ENCODE results near the gene FAM114A1.

The FAM114A1 gene

GRCh38 chr4:38856524-38857337, 10.9 kb upstream of the FAM114A1 start, which contains the start of gene TLR6:
TSS of gene TLR6 (minus strand) at chr4:38856817. CDS start at chr4:38829473, 27,344 bp downstream.
- in situ Hi-C loops (cut with MboI; ENCODE audit: low pct_unique_long_range_greater_than_20kb, low sequenced_read_pairs, unreplicated experiment), result loop anchor here (10.0 kb wide), 1 partner anchor 92 kb away; no protein-coding TSS in a partner anchor
- peak; percentile 54 for DNase-seq (ENCODE audit: low spot score)
- peak; percentile 73 for TF ChIP-seq CTCF (IDR thresholded peaks at IDR 0.05; ENCODE audit: extremely low read depth, insufficient read depth, missing control alignments)

GRCh38 chr4:38857354-38858096, 10.1 kb upstream of the FAM114A1 start:
- no peak for TF ChIP-seq CTCF (IDR thresholded peaks at IDR 0.05; ENCODE audit: extremely low read depth, insufficient read depth, missing control alignments)
- in situ Hi-C loops (cut with MboI; ENCODE audit: low pct_unique_long_range_greater_than_20kb, low sequenced_read_pairs, unreplicated experiment), result loop anchor here (10.0 kb wide), 1 partner anchor 93 kb away; no protein-coding TSS in a partner anchor
- peak; percentile 38 for DNase-seq (ENCODE audit: low spot score)

- in situ Hi-C loops (cut with MboI; ENCODE audit: low pct_unique_long_range_greater_than_20kb, low sequenced_read_pairs, unreplicated experiment), result loop anchor here (10.0 kb wide), 1 partner anchor 93 kb away; no protein-coding TSS in a partner anchor
Measured at GRCh38 chr4:38858097-38858420, 9.5 kb upstream of the FAM114A1 start.

GRCh38 chr4:38859501-38859900, 8.1 kb upstream of the FAM114A1 start:
- in situ Hi-C loops (cut with MboI; ENCODE audit: low pct_unique_long_range_greater_than_20kb, low sequenced_read_pairs, unreplicated experiment), result loop anchor here (10.0 kb wide), 1 partner anchor 95 kb away; no protein-coding TSS in a partner anchor
- TF ChIP-seq CTCF (IDR thresholded peaks at IDR 0.05; ENCODE audit: extremely low read depth, insufficient read depth, missing control alignments), result no peak
- DNase-seq (ENCODE audit: low spot score), result no peak

More at GRCh38 chr4:38858097-38858420, 9.5 kb upstream of the FAM114A1 start:
- TF ChIP-seq CTCF (IDR thresholded peaks at IDR 0.05; ENCODE audit: extremely low read depth, insufficient read depth, missing control alignments), result no peak
- no peak for DNase-seq (ENCODE audit: low spot score)

- DNase-seq (ENCODE audit: low spot score), result peak; percentile 77
- peak; percentile 80 for TF ChIP-seq CTCF (IDR thresholded peaks at IDR 0.05; ENCODE audit: extremely low read depth, insufficient read depth, missing control alignments)
Measured at GRCh38 chr4:38860788-38861424, 6.7 kb upstream of the FAM114A1 start.

DNA sequence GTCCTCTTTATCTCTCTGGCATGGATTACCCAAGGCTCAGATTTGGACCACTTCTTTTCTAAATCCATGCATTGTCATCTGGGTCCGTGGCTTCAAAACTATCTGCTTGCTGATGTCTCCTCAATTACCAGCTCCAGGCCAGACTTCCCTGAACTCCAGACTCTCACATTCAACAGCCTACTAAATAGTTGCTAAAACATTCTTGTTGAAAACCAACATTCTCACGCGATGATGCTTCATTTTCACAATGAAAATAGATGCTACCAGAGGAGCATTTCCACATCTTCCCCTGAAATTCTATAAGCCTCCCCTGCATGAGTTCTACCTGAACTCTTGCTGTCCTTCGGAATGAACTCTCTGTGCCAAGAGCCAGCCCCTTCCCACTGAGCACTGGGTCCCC, 5.8 kb upstream of the FAM114A1 start:
- in situ Hi-C loops (cut with MboI; ENCODE audit: low pct_unique_long_range_greater_than_20kb, low sequenced_read_pairs, unreplicated experiment), result no loop called here
- no peak for TF ChIP-seq CTCF (IDR thresholded peaks at IDR 0.05; ENCODE audit: extremely low read depth, insufficient read depth, missing control alignments)
- no peak for DNase-seq (ENCODE audit: low spot score)

More at GRCh38 chr4:38860788-38861424, 6.7 kb upstream of the FAM114A1 start:
- in situ Hi-C loops (cut with MboI; ENCODE audit: low pct_unique_long_range_greater_than_20kb, low sequenced_read_pairs, unreplicated experiment), result no loop called here

All from GM13977 (cell line).